Dermis blood vessel endothelial cell (primary cell): Measurements from ENCODE around the gene APOL1. TPM values are rescaled to one million over a fixed set of nuclear protein-coding genes. Genes with fewer than 3 reads are reported as not detected.
A peak's percentile ranks its signal among the peaks of the same experiment; 100 is the strongest.

Source experiments
- DNase-seq: peaks from one replicate; pipeline ENCODE4 v3.0.0; 2010
- total RNA-seq: library from RNA; depleted of rRNA; stranded (reverse); fragments of >200 nt; gene quantifications from 2 replicates; pipeline ENCODE4 v1.2.3, GENCODE V29; 2014

The APOL1 gene
- total RNA-seq, 1 donor from 2014 or later, result 34.9 TPM

DNA sequence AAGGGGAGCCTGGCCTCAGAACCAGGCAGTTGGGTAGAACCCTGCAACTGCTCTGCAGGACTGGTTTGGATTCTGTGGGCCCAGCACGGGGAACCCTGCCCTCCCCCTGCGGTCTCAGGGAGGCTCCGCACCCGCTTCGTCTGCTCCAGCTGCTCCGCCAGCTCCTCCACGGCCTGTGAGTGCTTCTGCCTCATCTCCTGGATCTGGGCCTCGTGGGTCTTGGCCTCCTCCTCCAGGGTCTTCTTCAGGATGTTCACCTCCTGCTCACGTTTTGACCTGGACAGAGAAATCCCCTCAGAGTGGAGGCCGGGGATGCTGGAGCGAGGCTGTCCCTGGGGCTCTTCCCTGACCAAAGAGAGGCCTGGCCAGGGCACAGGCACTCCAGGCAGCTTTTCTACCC lies 41.9 kb downstream of the APOL1 start:
- DNase-seq, result no peak

DNA sequence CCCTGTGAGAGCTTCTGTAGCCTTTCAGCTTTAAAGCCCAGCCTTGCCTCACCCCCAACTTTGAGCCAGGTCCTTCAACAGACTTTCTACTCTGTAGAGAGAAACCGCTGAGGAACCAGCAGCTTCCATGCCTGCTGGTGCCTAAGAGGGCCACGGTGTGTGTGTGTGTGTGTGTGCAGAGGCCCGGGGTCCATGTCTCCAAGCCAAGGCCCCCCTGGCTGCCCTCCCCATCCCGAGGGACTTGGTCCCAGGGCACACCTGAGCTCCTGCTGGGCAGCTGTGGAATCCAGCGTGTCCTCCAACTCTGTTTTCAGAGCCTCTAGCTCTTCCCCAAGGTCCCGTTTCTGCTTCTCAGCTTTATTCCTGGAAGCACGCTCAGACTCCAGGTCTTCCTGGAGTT lies 42.3 kb downstream of the APOL1 start:
- DNase-seq, result no peak

DNA sequence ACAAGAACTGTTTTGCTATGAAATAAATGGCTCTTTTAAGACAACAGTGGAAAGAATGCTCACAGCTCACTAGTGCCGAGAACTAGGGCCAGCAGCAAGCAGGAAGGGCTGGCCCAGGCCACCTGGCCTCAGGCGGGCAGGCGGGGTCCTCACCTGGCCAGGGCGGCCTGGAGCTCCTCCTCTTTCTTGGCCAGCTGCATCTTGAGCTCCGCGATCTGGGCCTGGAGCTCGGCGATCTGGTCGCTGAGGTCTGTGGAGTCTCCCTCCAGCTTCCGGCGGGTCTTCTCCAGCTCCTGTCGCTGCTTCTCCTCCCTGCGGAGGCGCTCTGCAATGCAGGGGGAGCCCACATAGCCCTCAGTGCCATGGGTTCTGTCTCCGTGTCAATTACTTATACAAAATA lies 43.8 kb downstream of the APOL1 start:
- DNase-seq, result no peak

DNA sequence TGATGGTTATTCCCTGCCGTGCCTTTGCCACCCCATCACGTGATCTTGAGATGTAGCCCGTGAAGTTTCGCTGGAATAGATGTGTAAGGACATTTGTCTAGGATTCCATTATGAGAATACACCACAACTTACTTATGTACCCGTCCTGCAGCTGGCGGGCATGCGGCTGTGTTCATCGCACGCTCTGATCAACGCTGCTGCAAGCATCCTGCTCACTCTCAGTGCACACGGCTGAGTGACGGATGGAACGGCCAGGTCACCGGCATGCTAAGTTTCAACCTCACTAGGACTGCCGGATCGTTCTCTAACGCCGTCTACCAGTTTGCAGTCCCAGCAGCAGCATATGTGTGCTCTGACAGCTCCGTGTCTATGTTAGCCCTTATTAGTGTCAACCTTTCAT lies 44.6 kb downstream of the APOL1 start:
- no peak for DNase-seq

DNA sequence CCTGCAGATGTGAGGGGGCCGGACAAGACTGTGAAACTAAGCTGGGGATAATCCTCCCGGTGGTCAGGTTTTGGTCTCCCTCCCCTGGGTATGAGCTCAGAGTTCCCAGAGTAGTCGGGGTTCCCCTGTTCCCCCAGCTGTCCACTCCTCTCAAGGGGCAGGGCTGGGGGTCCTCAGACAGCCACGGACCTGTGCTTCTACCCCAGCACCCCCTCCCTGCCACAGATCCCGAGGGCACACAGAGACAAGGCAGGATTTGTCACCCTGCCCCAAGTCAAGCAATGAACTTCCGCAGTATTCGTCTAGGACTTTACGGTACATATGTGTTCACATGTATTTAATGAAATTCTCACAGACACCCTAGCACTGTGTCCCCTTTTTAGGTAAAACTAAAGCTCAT lies 45.2 kb downstream of the APOL1 start:
- DNase-seq, result no peak

DNA sequence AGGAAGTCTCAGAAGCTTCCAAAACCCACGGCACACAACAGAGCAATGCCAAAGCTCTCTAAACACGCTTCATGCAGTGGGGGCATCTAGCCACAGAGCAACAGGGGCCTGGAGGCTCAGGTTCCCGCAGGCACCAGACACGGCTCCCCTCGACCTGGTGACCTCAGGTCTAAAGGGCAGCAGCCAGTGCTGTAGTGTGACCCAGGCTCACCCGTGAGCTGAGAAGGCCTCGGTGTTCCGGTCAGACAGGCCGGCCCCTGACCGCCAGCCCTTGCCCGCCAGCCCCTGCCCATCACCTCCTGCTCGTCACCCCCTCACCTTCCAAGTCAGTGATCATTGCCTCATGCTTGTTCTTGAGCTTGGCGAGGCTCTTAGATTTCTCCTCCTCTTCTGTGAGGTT lies 45.7 kb downstream of the APOL1 start:
- no peak for DNase-seq

DNA sequence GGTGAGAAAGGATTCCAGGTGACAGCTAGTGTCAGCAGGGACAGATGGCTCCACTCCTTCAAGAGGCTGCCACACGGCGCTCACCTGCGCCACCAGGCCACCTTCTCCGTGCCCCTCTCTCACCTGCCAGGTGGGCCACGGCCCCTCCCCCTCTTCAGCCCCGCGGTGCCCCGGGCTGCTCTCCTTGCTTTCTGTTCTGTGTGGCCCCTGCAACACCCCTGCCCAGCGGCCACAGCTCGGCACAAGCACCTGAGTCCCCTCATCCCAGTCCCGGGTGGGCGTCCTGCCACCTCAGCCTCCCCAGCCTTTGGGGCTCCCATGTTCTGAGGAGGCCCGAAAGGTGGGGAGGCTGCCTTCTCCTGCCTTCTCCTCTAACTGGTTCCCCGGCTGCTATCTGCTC lies 46.4 kb downstream of the APOL1 start:
- no peak for DNase-seq

DNA sequence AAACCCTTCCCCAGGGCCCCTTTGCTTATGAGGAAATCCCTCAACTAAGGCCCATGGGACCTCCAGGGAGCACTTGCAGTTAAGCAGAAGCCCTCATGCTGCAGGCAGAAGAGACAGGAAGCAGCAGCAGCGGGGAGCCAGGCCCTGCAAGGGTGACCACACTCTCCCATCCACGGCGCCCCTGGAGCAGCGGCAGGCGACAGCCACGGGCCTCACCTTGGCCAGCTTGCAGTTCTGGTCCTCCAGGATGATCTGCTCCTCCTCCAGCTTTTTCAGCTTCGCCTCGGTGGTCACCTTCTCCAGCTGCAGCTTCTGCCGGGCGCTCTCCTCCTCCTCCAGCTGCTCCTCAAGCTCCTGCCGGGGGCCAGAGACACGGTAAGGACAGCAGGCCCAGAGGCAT lies 47.0 kb downstream of the APOL1 start:
- no peak for DNase-seq

DNA sequence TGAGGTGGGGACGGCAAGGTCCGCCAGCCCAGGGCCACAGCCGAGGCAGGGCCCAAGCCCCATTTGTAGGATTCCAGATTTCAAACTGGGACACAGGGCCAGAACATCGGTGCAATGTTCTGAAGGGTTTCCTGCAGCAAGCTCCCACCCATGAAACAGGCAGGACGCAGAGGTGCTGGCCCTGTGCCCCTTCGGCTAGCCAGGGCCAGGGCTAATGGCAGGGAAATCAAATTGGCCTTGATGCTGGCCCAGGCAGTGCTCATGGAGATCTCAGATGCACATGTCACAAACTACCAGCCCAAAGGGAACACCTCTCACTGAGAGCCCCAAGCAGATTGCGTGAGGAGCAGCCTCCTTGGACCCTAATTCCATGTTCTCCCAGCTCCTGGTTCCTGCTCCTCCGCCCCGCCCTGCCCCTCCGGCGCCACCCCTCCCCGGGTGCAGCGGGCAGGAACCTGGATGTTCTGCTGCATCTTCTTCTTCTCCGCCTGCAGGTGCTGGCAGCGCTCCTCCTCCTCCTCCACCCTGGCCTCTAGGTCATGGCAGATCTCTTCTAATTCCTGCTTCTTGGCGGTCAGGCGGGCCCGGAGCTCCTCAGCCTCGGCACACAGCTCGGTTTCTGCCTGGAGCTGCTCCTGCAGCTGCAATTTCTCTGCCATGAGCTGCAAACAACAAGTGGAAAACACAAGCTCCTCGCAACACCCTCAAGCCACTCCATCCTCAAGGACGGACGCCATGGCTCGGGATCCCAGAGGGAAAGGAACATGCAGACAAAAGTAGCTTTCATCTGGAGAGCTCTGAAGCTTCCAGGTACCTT lies 47.7 kb downstream of the APOL1 start:
- DNase-seq, result no peak

DNA sequence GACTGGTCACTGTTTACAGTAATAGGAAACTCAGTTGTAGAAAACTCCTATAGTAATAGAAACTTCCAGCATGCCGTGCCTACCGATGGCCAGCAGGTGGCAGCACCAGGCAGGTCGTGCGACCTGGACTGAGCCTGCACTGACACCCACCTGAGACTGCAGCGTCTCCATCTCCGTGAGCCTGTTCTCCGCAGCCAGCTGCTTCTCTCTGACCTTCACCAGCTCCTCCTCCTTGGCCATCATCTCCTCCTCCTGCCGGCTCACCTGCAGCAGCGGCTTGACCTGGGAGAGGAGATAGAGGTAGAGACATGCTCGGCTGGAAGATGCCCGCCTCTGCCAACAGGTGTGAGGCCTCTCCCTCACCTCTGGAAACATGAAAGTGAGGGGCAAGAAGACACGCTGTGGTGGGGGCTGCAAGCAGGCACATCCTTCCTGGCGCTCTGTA lies 48.5 kb downstream of the APOL1 start:
- DNase-seq, result peak; percentile 80

DNA sequence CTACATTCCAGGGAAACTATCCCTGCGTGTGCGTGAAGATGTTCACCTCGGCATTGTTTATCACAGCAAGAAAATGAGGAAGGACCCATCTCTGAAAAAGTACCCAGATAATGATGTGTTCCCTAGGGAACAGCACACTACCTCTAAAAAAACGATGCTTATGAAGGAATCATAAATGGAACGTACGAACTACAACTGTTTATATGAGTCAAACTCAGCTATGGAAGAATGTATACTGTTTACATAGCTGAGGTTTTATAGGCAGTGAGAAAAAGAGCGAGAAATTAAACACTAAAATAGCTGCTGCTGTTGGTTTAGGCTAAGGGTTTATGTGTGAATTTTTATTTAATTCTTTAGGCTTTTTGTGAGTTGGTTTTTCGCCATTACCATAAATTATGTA lies 48.9 kb downstream of the APOL1 start:
- DNase-seq, result no peak

DNA sequence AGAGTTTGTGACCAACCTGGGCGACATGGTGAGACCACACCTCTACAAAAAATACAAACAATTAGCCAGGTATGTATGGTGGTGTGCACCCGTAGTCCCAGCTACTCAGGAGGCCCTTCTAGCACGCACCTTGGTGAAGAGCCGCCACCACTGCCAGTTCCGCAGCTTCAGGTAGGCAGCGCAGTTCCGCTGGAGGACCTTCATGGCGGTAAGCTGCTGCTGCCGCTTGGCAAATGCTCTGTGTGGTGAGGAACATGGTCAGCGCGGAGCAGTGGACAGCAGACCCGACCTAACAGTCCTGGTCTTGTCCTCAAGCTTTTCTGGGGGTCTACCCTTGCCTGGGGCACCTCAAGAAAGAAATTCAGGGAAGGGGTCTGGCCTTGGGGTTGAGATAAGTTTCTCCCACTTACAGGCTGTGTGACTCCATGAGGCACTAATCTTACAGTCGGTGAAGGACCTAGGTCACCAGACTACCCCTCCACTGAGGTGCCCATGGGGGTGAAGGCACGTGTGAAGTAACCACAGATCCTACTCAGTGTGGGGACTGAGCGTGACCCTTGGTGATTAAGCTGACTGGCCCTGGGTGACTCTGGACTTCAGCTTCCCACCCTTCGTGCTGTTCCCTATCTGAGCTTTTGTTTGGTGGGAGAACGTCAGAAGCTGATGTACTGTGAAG lies 49.6 kb downstream of the APOL1 start:
- no peak for DNase-seq

DNA sequence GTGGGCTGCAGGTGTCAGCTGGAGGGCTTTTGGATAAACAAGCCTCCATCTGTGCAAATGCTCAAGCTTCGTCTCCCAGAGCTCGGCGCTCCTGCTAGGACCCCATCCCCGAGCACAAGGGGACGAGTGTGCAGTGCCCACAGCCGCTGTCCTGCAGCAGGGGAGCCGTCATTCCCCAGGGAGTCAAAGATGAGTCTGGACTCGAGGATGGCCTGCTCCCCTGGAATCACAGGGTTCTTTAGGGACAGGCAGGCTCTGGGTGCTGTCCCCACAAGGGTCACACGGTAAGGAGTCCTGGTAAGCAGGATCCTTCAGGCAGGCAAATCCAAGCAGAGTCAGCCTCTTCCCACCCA lies 50.2 kb downstream of the APOL1 start:
- DNase-seq, result no peak

DNA sequence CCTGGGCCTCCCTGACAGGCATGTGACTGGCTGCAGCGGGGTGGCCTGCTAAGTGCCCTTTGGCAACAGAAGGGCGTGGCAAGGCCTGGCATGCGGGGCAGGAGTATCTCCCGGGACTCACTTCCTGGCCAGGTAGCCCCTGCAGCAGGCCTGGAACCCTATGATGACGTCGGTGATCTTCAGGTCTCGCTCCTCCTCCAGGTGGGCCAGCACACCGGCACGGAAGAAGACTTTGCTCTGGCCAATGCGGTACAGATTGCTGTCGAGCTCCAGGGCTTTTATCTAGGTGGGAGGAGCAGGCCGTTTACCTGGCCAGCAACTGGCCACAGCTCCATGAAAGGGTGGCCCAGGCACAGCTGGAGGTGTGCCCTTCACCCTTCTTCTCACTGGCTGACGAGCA lies 50.9 kb downstream of the APOL1 start:
- no peak for DNase-seq

DNA sequence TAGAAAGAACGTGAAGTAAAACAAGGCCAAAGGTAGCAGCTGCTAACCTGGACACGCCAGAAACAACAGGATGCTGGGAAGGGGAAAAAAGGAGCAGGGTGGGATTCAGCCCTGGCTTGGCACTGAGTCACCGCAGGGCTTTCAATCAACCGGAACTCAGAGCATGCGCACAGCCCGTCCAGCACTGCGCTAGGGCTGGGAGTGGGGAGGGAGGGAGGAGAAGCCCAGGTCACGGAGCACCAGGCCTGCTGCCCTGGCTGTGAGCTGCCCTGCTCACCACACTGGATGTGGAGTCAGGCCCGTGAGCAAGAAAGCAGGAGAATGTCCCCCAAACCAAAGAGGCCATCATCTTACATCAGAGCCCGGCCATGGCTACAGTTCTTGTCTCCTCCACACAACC lies 51.5 kb downstream of the APOL1 start:
- peak; percentile 72 for DNase-seq

DNA sequence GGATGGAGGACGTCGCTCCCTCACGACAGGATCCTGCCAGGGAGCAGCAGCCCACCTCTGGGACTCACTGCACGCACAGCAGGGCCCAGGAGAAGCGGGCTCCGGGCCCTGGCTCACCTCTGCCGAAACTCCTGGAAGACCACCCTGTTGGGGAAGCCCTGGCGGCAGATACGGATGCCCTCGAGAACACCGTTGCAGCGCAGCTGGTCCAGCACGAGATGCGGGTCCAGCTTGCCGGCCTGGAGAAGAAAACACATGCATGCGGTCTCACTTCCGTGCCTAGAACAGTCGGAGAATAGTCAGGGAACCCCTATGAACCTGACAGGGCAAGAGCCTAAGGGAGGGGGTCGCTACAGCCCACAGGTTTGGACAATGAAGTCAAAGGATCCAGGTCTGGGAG lies 52.9 kb downstream of the APOL1 start:
- DNase-seq, result no peak

DNA sequence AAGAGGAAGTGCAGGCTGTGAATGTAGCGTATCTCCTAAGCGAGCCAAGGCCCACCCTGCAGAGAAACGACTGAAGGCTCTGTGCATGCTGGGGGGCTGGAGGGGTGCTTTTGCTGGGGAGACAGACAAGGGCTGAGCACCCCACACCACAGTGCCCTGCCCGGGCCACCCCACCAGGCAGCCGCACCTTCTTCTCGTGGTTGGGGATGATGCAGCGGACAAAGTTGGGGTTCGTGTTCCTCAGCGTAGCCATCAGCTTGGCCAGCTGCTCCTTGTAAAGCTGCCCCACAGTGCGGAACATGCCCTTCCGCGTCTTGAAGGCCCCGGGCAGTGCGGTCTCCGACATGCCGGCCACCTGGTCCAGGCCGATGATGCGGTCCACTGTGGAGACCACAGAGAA lies 53.3 kb downstream of the APOL1 start:
- no peak for DNase-seq

DNA sequence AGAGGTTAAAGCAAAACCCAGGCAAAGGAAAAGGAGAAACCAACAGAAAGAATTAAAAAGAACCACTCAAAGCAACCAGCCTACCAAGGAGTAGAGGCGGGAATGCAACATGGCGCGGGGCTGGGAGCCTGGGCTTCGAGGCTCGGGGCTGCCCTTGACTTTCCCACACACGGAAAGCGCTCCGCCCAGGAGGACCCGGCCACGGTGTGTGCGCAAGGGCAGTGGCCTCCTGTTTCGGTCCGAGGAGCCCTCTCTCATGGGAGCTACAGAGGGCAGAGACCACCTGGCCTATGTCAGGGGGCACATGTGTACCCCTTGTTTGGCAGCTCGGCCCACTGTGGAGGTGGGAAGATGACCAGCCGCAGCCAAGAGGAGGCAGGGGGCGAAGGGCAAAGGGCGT lies 55.9 kb downstream of the APOL1 start:
- no peak for DNase-seq

DNA sequence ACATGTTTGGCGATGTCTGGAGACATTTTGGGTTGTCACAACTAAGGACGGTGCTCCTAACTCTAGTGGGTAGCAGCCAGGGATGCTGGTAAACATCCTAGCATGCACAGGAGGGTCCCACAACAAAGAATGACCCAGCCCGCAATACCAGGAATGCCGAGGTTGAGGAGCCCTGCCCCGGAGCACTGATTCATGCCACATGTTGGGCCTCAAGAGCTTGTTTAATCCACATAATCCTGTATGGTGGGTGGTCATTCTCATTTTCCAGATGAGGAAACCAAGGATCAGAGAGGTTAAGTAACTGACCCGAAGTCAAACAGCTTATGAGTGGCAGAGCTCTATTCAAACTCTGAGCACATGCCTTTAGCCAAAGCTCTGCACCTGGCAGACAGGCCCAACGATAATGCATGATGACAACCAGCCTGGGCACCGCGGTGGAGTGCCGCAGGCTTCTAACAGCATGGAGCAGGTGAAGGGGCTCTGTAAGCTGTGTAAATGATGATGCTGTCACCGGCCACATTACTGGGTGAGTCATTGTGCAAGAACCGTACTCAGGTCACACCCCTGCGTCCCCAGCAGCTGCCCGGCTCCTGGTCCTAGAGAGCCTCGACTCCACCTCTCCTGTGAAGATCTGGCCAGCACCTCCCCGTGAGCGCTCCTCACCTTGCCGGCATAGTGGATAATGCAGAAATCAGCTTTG lies 58.6 kb downstream of the APOL1 start:
- DNase-seq, result no peak

DNA sequence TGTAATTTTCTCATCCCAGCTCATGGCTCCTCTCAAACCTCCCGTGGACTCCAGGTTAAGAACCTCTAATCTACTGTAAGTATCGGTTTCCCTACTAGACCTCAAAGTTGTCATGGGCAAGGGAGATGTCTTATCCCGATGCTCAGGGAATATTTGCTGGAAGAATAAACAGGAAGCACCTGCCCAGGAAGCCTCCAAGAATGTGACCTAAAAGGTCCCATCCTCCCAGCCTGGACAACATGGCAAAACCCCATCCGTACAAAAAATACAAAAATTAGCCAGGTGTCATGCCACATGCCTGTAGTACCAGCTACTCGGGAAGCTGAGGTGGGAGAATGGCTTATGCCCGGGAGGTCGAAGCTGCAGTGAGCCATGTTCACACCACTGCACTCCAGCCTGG lies 62.4 kb downstream of the APOL1 start:
- peak; percentile 93 for DNase-seq

DNA sequence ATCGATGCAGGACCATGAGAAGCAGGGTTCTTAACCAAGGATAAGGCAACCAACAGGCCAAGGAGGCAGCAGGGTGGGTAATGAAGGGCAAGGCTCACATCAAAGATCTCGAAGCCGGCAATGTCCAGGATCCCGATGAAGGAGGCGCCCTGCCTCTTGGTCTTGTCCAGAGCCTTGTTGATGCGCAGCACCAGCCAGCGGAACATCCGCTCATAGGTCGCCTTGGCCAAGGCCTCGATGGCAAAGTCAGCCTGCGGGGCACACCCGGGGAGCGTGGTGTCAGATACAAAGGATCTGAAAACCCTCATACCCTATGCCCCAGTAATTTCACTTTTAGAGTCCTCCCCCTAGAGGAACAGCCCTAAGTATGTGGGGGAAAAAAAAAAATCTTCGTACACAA lies 63.5 kb downstream of the APOL1 start:
- no peak for DNase-seq
